SK-N-SH treated with all-trans-retinoic acid at 6 μM for 48 hours (cell line): ENCODE data around the gene BABAM2.

Experiments
- ZC3H10 ChIP-seq: fragments of 250-450 bp; sonication (Bioruptor Pico); IDR thresholded peaks from 2 replicates; pipeline ENCODE4 v1.5.1; 2021; ENCODE audit warnings: mild to moderate bottlenecking, moderate library complexity
- ZFP3 ChIP-seq: fragments of 250-450 bp; sonication (Bioruptor Pico); IDR thresholded peaks from 2 replicates; pipeline ENCODE4 v1.5.0; 2020; ENCODE audit warnings: mild to moderate bottlenecking, moderate library complexity
- TF ChIP-seq, protein P1 (sequence below): fragments of 250-450 bp; sonication (Bioruptor Pico); IDR thresholded peaks from 2 replicates; pipeline ENCODE4 v1.8.0; 2020; ENCODE audit warnings: mild to moderate bottlenecking, moderate library complexity, borderline replicate concordance

DNA sequence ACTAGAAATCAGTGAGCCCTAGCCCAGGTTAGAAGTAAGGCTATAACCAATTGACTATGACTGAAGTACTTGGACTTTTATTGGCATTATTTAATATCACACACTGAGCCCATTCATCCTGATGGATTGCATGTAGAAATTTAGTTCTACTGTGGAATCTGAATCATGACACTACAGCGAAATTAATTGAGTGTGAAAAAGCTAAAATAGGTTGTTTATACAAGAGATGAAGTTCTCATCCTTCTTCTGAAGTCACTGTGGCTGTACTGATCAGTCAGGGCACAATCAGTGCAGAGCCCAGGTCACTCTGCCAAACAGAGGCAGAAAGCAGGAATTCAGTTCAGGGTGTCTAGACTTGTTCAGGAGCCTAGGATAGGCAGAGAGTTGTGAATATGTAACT lies 158.9 kb downstream of the BABAM2 start:
- TF ChIP-seq, protein P1, sequence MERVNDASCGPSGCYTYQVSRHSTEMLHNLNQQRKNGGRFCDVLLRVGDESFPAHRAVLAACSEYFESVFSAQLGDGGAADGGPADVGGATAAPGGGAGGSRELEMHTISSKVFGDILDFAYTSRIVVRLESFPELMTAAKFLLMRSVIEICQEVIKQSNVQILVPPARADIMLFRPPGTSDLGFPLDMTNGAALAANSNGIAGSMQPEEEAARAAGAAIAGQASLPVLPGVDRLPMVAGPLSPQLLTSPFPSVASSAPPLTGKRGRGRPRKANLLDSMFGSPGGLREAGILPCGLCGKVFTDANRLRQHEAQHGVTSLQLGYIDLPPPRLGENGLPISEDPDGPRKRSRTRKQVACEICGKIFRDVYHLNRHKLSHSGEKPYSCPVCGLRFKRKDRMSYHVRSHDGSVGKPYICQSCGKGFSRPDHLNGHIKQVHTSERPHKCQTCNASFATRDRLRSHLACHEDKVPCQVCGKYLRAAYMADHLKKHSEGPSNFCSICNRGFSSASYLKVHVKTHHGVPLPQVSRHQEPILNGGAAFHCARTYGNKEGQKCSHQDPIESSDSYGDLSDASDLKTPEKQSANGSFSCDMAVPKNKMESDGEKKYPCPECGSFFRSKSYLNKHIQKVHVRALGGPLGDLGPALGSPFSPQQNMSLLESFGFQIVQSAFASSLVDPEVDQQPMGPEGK (CRISPR knock-in tag) = no peak
- TF ChIP-seq ZC3H10 (no peak), ZFP3 (no peak)
